Esophagus squamous epithelium (tissue), 4 donors: ENCODE measurements around the gene CBFA2T2.

Experiments
- CTCF ChIP-seq, 6 experiments: fragments of 450-650 bp in 4 of 6; fragments of 200-600 bp in 2 of 6; sonication (generic) in 2 of 6; IDR thresholded peaks; one replicate each; pipeline ENCODE4 v1.5.1; 2016 to 2019; ENCODE audit warnings: antibody characterized with exemption in 6 of 6, mild to moderate bottlenecking in 4 of 6, moderate library complexity in 4 of 6
- POLR2A ChIP-seq, 4 donors: fragments of 450-650 bp; IDR thresholded peaks; one replicate each; pipeline ENCODE4 v1.6.1; 2017; ENCODE audit warnings: antibody characterized with exemption in 4 of 4, mild to moderate bottlenecking in 4 of 4, moderate library complexity in 3 of 4

GRCh38 chr20:33539129-33539528, 49.2 kb downstream of the CBFA2T2 start:
- TF ChIP-seq CTCF (IDR thresholded peaks at IDR 0.05) (no peak), POLR2A (IDR thresholded peaks at IDR 0.05) (no peak)
